GM18951 (cell line): ENCODE results near the gene YPEL4.

Experiments used
- POLR2A ChIP-seq: IDR thresholded peaks from 4 replicates; pipeline ENCODE4 v1.6.1; 2011; ENCODE audit warnings: mild to moderate bottlenecking; ENCODE audit not compliant: insufficient read length, insufficient read depth; ENCODE audit errors: extremely low read depth
- in situ Hi-C: fragments of 300-500 bp; cut with MboI; formaldehyde crosslinking; loops from one replicate; pipeline ENCODE4 v1.12.0; 2022; ENCODE audit warnings: low sequenced_read_pairs, mixed read lengths, inconsistent platforms; ENCODE audit not compliant: unreplicated experiment

The YPEL4 gene

GRCh38 chr11:57634311-57634710 lies 15.4 kb downstream of the YPEL4 start:
- TF ChIP-seq POLR2A = no peak
- in situ Hi-C loops = no loop called here

DNA sequence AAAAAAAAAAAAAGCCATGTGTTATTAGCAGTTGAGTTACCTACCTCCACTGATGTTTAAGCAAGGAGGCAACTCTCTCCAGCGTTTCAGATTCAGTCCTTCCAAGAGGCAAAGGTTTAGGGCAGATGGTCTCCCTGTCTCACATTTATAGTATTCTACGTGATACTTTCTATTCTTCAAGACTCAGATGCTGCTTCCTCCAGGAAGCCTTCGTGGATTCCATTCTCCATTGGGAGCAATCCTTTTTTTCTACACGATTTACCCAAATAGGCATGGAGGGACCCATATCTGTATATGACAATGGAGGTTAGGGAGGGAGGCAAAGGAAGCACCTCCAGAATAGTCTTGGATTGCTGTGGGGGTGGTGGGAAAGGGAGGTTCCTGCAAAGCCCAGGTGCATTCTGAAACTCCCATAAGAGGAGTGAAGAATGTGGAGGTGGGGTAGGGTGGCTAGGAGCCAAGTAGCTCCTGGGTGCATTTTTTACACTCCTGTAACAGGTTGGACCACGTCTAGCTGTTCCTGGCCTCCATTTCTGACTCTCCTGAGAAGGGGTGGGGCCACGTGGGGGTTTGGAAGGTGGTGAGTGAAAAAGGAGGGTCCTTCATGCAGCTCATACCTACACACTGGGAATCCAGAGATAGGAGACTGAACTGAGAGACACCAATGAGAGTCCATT lies 16.2 kb downstream of the YPEL4 start:
- in situ Hi-C loops = no loop called here
- TF ChIP-seq POLR2A = no peak

- TF ChIP-seq POLR2A = no peak
- in situ Hi-C loops = no loop called here
These were observed 17.6 kb downstream of the YPEL4 start for GRCh38 chr11:57632116-57632515.

DNA sequence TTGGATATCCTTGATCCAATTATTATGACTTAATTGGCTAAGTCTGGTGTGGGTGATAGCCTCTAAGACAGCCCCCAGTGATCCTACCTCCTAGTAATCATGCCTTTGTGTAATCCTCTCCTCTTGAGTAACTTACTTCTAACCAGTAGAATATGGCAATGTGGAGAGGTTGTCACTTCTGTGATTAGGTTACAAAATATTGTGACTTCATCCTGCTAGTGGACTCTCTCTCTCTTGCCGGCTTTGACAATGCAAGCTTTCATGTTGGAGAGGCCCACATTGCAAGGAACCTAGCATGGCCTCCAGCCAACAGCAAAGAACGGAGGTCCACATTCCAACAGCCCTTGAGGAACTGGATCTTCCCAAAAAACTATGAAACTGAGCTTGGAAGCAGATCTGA lies 19.5 kb downstream of the YPEL4 start:
- in situ Hi-C loops = no loop called here
- no peak for TF ChIP-seq POLR2A

GRCh38 chr11:57626895-57627294 lies 22.8 kb downstream of the YPEL4 start:
- TF ChIP-seq POLR2A = no peak
- in situ Hi-C loops = no loop called here

DNA sequence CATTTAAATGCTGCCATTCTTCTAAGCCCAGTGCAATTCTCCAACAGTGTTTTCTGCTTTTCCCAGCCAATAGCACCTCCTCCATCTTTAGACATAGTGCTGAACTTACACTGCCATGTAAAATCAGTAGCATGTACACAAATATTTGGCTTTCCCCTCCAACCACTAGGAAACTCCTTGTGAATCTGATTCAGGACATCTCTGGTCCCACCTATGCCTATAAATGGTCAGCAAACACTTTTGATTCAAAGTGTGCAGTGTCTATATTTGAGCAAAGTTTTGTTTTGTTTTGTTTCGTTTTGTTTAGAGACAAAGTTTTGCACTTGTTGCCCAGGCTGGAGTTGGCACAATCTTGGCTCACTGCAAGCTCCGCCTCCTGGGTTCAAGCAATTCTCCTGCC lies 24.8 kb downstream of the YPEL4 start:
- TF ChIP-seq POLR2A = no peak
- in situ Hi-C loops = no loop called here

DNA sequence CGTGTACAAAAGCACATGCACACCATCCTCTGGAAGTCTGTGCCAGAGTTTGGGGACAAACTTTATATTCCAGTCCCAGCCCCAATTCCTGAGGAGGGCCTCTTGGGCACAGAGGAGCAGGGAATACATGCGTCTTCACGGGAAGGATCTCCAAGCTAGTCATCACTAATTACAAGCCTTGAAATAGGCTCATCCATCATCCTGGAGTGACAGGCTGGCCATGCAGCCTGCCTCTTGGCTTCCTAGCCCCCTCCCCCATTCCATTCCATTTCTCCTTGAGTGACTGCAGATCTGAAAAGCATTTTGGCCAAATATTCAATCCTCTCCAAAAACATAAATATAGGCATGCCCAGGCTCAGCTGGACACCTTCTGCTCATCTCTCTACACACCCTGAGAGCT lies 27.4 kb downstream of the YPEL4 start:
- no peak for TF ChIP-seq POLR2A
- in situ Hi-C loops = no loop called here

- in situ Hi-C loops = no loop called here
- TF ChIP-seq POLR2A = no peak
These were observed 29.2 kb downstream of the YPEL4 start for GRCh38 chr11:57620467-57620866.

DNA sequence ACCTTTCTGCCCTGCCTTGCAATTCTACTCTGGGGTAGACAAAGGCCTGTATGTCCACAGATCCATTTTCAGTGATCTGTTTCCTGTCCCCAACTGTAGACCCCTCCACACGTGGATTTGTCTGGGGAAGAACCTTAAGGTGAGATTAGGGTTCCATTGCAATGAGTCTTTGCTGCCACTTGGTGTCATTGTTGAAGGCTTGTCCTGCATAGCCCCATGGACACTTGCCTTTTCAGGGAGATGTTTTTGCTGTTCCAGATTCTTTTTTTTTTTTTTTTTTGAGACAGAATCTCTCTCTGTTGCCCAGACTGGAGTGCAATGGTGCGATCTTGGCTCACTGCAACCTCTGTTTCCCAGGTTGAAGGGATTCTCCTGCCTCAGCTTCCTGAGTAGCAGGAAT lies 30.4 kb downstream of the YPEL4 start:
- in situ Hi-C loops = no loop called here
- TF ChIP-seq POLR2A = no peak

GRCh38 chr11:57618438-57618837 lies 31.3 kb downstream of the YPEL4 start:
- no peak for TF ChIP-seq POLR2A
- in situ Hi-C loops = no loop called here

DNA sequence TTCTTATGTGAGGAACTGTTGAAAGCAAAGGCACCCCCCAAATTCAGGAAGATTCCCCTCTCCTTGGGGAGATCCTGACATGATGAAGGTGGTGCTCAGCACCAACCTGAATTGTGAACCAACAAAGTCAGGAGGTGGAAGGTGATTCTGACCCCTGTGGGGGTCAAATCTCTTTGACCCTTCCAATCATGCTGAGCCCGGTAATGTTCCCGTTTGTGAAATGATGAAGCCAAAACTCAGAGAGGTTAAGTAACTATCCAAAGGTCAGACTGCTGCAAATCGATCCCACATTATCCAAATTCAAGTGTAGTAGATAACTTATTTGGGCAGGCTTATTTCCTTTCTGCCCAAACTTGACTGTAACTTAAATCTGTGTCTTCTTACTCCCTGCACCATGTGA lies 33.1 kb downstream of the YPEL4 start:
- in situ Hi-C loops = no loop called here
- TF ChIP-seq POLR2A = no peak

GRCh38 chr11:57615308-57615707 lies 34.4 kb downstream of the YPEL4 start:
- in situ Hi-C loops = no loop called here
- no peak for TF ChIP-seq POLR2A

DNA sequence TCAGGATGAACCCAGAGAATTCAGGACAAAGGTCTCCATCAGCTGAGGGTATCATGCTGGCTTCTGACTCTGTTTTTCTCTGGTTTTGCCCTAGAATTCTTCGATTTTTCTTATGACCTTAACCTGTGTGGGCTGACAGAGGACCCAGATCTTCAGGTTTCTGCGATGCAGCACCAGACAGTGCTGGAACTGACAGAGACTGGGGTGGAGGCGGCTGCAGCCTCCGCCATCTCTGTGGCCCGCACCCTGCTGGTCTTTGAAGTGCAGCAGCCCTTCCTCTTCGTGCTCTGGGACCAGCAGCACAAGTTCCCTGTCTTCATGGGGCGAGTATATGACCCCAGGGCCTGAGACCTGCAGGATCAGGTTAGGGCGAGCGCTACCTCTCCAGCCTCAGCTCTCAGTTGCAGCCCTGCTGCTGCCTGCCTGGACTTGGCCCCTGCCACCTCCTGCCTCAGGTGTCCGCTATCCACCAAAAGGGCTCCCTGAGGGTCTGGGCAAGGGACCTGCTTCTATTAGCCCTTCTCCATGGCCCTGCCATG lies 35.4 kb downstream of the YPEL4 start:
- TF ChIP-seq POLR2A = no peak
- in situ Hi-C loops = no loop called here

DNA sequence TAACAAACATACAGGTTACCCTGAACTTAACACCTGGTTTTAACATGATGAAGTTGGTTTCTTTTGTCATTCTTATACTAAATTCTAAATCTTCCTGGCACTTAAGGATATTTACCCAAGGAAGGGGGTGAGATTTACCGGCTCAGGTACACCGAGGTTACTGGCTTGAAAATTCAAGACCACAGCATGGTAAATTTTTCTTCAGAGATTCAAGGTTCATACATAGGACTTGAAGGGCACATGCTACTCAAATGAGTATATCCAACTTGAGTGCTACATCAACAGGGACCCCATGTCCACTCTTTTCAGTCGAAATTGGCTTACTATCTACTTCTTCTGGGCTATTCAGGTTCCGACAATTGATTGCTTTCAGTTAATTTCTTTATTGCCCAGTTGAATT lies 39.5 kb downstream of the YPEL4 start:
- in situ Hi-C loops = no loop called here
- no peak for TF ChIP-seq POLR2A
